Stomach (tissue), 9 donors: ENCODE measurements around the gene TAF4B. TPM values are rescaled to one million over a fixed set of nuclear protein-coding genes. Genes with fewer than 3 reads are reported as not detected.

ENCODE experiments used
- DNase-seq, 2 donors: peaks; one replicate each; pipeline versions ENCODE4 v3.0.0 to v3.0.0-alpha.2; 2013 to 2019
- H3K27ac ChIP-seq, 5 donors: fragments of 200-600 bp in 4 of 5; sonication (generic) in 4 of 5; one replicate each; pipeline ENCODE4 v1.5.1; 2013 to 2019; ENCODE audit warnings: mild to moderate bottlenecking in 1 of 5, moderate library complexity in 1 of 5
- H3K27me3 ChIP-seq, 3 donors: fragments of 200-600 bp; sonication (generic); one replicate each; pipeline ENCODE4 v1.5.1; 2017 to 2019; ENCODE audit warnings: mixed run types in 1 of 3
- H3K36me3 ChIP-seq, 4 donors: fragments of 200-600 bp; sonication (generic); 1 replicate in 3 of 4; 2 replicates in 1 of 4; pipeline ENCODE4 v1.5.1; 2016 to 2019
- H3K4me1 ChIP-seq, 4 donors: fragments of 200-600 bp; sonication (generic); one replicate each; pipeline ENCODE4 v1.5.1; 2016 to 2019
- H3K4me3 ChIP-seq, 4 donors: fragments of 200-600 bp; sonication (generic) in 3 of 4; one replicate each; pipeline ENCODE4 v1.5.1; 2016 to 2019; ENCODE audit warnings: mild to moderate bottlenecking in 1 of 4
- H3K9me3 ChIP-seq, 4 donors: fragments of 200-600 bp; sonication (generic); one replicate each; pipeline ENCODE4 v1.5.1; 2016 to 2019
- CTCF ChIP-seq, 7 experiments: fragments of 450-650 bp in 4 of 7; fragments of 200-600 bp in 3 of 7; sonication (generic) in 3 of 7; IDR thresholded peaks; one replicate each; pipeline ENCODE4 v1.5.1; 2016 to 2019; ENCODE audit warnings: antibody characterized with exemption in 7 of 7, control low read depth in 2 of 7, mild to moderate bottlenecking in 1 of 7
- EP300 ChIP-seq: sonication (generic); formaldehyde crosslinking; IDR thresholded peaks from one replicate; pipeline ENCODE4 v1.6.1; 2017; ENCODE audit warnings: antibody characterized with exemption
- POLR2A ChIP-seq, 4 donors: fragments of 450-650 bp; IDR thresholded peaks; one replicate each; pipeline ENCODE4 v1.6.1; 2016; ENCODE audit warnings: antibody characterized with exemption in 4 of 4, control low read depth in 2 of 4, mild to moderate bottlenecking in 1 of 4, moderate library complexity in 1 of 4
- POLR2AphosphoS5 ChIP-seq, 3 donors: sonication (generic); formaldehyde crosslinking; IDR thresholded peaks; one replicate each; pipeline ENCODE4 v1.6.1; 2016; ENCODE audit warnings: antibody characterized with exemption in 3 of 3
- WGBS, 5 donors: extraction: QIAGEN DNeasy Blood & Tissue Kit in 3 of 5; methylation state at CpG; one replicate each; pipeline versions ENCODE4 v1.1.5 to v1.1.7; 2013 to 2018; 5-methylcytosine and 5-hydroxymethylcytosine counted together
- intact Hi-C: fragments of 100-400 bp; cut with DNase I; formaldehyde crosslinking; loops from one replicate; pipeline ENCODE4 v1.15.1; 2023; ENCODE audit warnings: low total_unique reads
- polyA plus RNA-seq, 3 donors: library from polyadenylated mRNA; stranded (reverse); fragments of 200-250 nt; gene quantifications; one replicate each; pipeline ENCODE4 v1.2.3, GENCODE V29; 2013
- total RNA-seq, 5 donors: library from RNA; depleted of rRNA; stranded (reverse); fragments of >200 nt; gene quantifications; one replicate each; pipeline versions ENCODE4 v1.1.0 to v1.2.3, GENCODE V29; 2014 to 2016
- donor health status: healthy with polysubstance abuse.
- donor health status: Bipolar disorder and iron deficiency.
- donor health status: healthy.

Gene TAF4B
- total and polyA plus RNA-seq, 8 donors: 0.58 to 33.6 (median 5.0) TPM

GRCh38 chr18:26262156-26262555 is 35.9 kb downstream of the TAF4B start:
- Histone ChIP-seq H3K36me3 (peaks cover 0 to under 1% (median 0%) of the 10 kb centered on the region in 4 donors), H3K27ac (no peak overlapping the region), H3K4me3 (no peak overlapping the region), H3K4me1 (no peaks in the 10 kb centered on the region), H3K27me3 (no peaks in the 10 kb centered on the region), H3K9me3 (no peaks in the 10 kb centered on the region)
- no peak for DNase-seq
- intact Hi-C loops: no loop called here
- TF ChIP-seq POLR2AphosphoS5 (IDR thresholded peaks at IDR 0.05) (no peak), CTCF (IDR thresholded peaks at IDR 0.05) (no peak), POLR2A (IDR thresholded peaks at IDR 0.05) (no peak), EP300 (no peak)
- 87 to 96% (median 93%) methylated on average over 4 of the region's 4 CpGs for WGBS, 5 donors

GRCh38 chr18:26267357-26267930 is 41.2 kb downstream of the TAF4B start:
- DNase-seq: peak in 1 of 2 donors; percentile 5
- H3K4me1 ChIP-seq: no peaks in the 10 kb centered on the region
- intact Hi-C loops: no loop called here
- 33 to 56% (median 43%) methylated on average over 4 of the region's 4 CpGs for WGBS, 5 donors
- H3K36me3 ChIP-seq: peaks cover 0 to 23% (median 12%) of the 10 kb centered on the region in 4 donors
- H3K4me3 ChIP-seq: no peak overlapping the region
- no peaks in the 10 kb centered on the region for H3K9me3 ChIP-seq
- H3K27me3 ChIP-seq: no peaks in the 10 kb centered on the region
- H3K27ac ChIP-seq: no peak overlapping the region
- TF ChIP-seq CTCF (IDR thresholded peaks at IDR 0.05) (no peak), POLR2A (IDR thresholded peaks at IDR 0.05) (no peak), POLR2AphosphoS5 (IDR thresholded peaks at IDR 0.05) (no peak), EP300 (no peak)

- no peaks in the 10 kb centered on the region for H3K4me1 ChIP-seq
- H3K4me3 ChIP-seq: no peak overlapping the region
- no peaks in the 10 kb centered on the region for H3K9me3 ChIP-seq
- peaks cover 0 to 23% (median 12%) of the 10 kb centered on the region in 4 donors for H3K36me3 ChIP-seq
- H3K27me3 ChIP-seq: no peaks in the 10 kb centered on the region
- no peak for DNase-seq
- no peak overlapping the region for H3K27ac ChIP-seq
- TF ChIP-seq POLR2A (IDR thresholded peaks at IDR 0.05) (no peak), EP300 (no peak), CTCF (IDR thresholded peaks at IDR 0.05) (no peak), POLR2AphosphoS5 (IDR thresholded peaks at IDR 0.05) (no peak)
- 94 to 96% (median 95%) methylated on average over 4 of the region's 4 CpGs for WGBS, 5 donors
- intact Hi-C loops: no loop called here
These were observed 42.2 kb downstream of the TAF4B start for GRCh38 chr18:26268454-26268853.

DNA sequence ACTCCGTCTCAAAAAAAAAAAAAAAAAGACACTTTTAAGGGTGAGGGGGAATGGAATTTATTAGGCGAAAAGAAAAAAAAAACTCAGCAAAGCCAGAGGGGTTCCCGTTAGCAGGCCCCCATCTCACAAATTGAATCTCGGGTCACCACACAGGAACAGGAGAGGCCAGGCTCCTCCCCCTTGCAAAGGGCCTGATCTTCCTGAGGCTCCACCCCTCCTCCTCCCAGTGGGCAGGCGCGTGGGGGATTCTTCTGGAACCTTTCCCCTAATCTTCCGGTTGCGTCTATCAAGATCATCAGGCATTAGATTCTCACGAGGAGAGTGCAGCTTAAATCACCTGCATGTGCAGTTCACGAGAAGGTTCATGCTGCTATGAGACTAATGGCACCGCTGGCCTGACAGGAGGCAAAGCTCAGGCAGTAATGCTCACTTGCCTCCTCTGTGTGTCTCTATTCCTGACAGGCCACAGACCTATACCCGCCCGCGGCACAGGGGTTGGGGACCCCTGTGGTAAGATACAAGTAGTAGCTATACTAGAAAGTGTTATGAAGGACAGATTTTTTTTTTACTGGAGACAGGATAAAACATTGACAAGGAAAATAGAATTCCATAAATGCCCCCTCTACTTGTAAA is 45.8 kb downstream of the TAF4B start:
- WGBS, 5 donors: 94 to 97% (median 95%) methylated on average over 14 of the region's 14 CpGs

More for the DNA sequence above, 45.8 kb downstream of the TAF4B start:
- peaks cover 0 to 36% (median 23%) of the 10 kb centered on the region in 4 donors for H3K36me3 ChIP-seq
- no peaks in the 10 kb centered on the region for H3K27me3 ChIP-seq
- no peaks in the 10 kb centered on the region for H3K4me1 ChIP-seq
- no peak for DNase-seq
- no peak for TF ChIP-seq EP300
- no peak for TF ChIP-seq POLR2A (IDR thresholded peaks at IDR 0.05)
- TF ChIP-seq POLR2AphosphoS5 (IDR thresholded peaks at IDR 0.05): no peak
- TF ChIP-seq CTCF (IDR thresholded peaks at IDR 0.05): no peak
- no peaks in the 10 kb centered on the region for H3K9me3 ChIP-seq
- H3K27ac ChIP-seq: no peak overlapping the region
- H3K4me3 ChIP-seq: no peak overlapping the region
- intact Hi-C loops: no loop called here
